IMR-90 (cell line): Measurements from ENCODE around the gene ARPC5. TPM values are rescaled to one million over a fixed set of nuclear protein-coding genes. Genes with fewer than 3 reads are reported as not detected.

Source experiments
- ATAC-seq: fragments of 200-7000 bp; cut with Tn5 transposase; 2 replicates; pipeline ENCODE4 v1.9.1; 2020; ENCODE audit warnings: low read depth, mild to moderate bottlenecking, moderate library complexity
- BruUV-seq: library from RNA; stranded (reverse); fragments of 400-500 nt; replicated peaks from 2 replicates; lab custom pipeline; 2021; lab: Mats Ljungman, UMichigan
- CTCF ChIA-PET: fragments of 300-600 bp; formaldehyde crosslinking; extraction: SDS; loops from one replicate; lab custom pipeline; 2021; ENCODE audit warnings: antibody characterized with exemption; lab: Yijun Ruan, JAX
- POLR2A ChIA-PET: fragments of 300-600 bp; sonication (Branson Sonifier 250); formaldehyde crosslinking; loops from one replicate; lab custom pipeline; 2022; ENCODE audit warnings: antibody characterized with exemption; ENCODE audit not compliant: unreplicated experiment; lab: Charles Lee
- DNase-seq: peaks from one replicate; pipeline ENCODE4 v3.0.0; 2013
- H2AFZ ChIP-seq: replicated peaks from 2 replicates; pipeline ENCODE3; 2013; ENCODE audit warnings: low read length, mild to moderate bottlenecking; ENCODE audit not compliant: poor library complexity
- H2AK5ac ChIP-seq: 2 replicates; pipeline ENCODE4 v1.6.1; 2013; ENCODE audit warnings: low read depth, low read length, inconsistent platforms
- H2AK9ac ChIP-seq: replicated peaks from 2 replicates; pipeline ENCODE3; 2013; ENCODE audit warnings: mild to moderate bottlenecking, low read depth, low read length, moderate library complexity; ENCODE audit not compliant: poor library complexity
- H2BK120ac ChIP-seq: 2 replicates; pipeline ENCODE4 v1.6.1; 2013; ENCODE audit warnings: low read depth, low read length, inconsistent platforms
- H2BK15ac ChIP-seq: 3 replicates; pipeline ENCODE4 v1.6.1; 2013; ENCODE audit warnings: low read depth, low read length, inconsistent platforms
- H2BK20ac ChIP-seq: 2 replicates; pipeline ENCODE4 v1.6.1; 2013; ENCODE audit warnings: low read depth, mild to moderate bottlenecking, inconsistent platforms, low read length, moderate library complexity
- H2BK5ac ChIP-seq: 2 replicates; pipeline ENCODE4 v1.6.1; 2013; ENCODE audit warnings: mild to moderate bottlenecking, low read depth, low read length, inconsistent platforms; ENCODE audit not compliant: poor library complexity, severe bottlenecking
- H3K14ac ChIP-seq: replicated peaks from 2 replicates; pipeline ENCODE4 v1.6.1; 2013; ENCODE audit warnings: low read depth, low read length, inconsistent platforms
- H3K18ac ChIP-seq: 2 replicates; pipeline ENCODE4 v1.6.1; 2013; ENCODE audit warnings: low read depth, low read length, control low read depth
- H3K23ac ChIP-seq: 2 replicates; pipeline ENCODE4 v1.6.1; 2013; ENCODE audit warnings: low read depth, low read length, inconsistent platforms
- H3K27ac ChIP-seq: 2 replicates; pipeline ENCODE4 v1.5.1; 2013; ENCODE audit warnings: mild to moderate bottlenecking, control low read depth, low read length; ENCODE audit not compliant: insufficient read depth
- H3K27me3 ChIP-seq: 2 replicates; pipeline ENCODE4 v1.6.1; 2013; ENCODE audit warnings: low read length; ENCODE audit not compliant: control insufficient read depth, insufficient read depth
- H3K36me3 ChIP-seq: 2 replicates; pipeline ENCODE4 v1.6.1; 2013; ENCODE audit warnings: low read length, mixed read lengths; ENCODE audit not compliant: control insufficient read depth, insufficient read depth
- H3K4ac ChIP-seq: 2 replicates; pipeline ENCODE4 v1.6.1; 2013; ENCODE audit warnings: low read depth, low read length, inconsistent platforms
- H3K4me1 ChIP-seq: 2 replicates; pipeline ENCODE4 v1.6.1; 2013; ENCODE audit warnings: low read length, mixed read lengths; ENCODE audit not compliant: control insufficient read depth, insufficient read depth
- H3K4me2 ChIP-seq: 2 replicates; pipeline ENCODE4 v1.6.1; 2013; ENCODE audit warnings: low read depth, mild to moderate bottlenecking, control low read depth, low read length, moderate library complexity
- H3K4me3 ChIP-seq: 2 replicates; pipeline ENCODE4 v1.5.1; 2013; ENCODE audit warnings: low read depth, mild to moderate bottlenecking, control low read depth, low read length, moderate library complexity; ENCODE audit not compliant: insufficient read depth
- H3K56ac ChIP-seq: 2 replicates; pipeline ENCODE4 v1.6.1; 2013; ENCODE audit warnings: low read length, inconsistent platforms; ENCODE audit not compliant: insufficient read depth; ENCODE audit errors: extremely low read depth
- H3K79me1 ChIP-seq, 2 experiments: 2 replicates each; pipeline ENCODE4 v1.6.1; 2013; ENCODE audit warnings: low read length in 2 of 2, inconsistent platforms in 1 of 2, low read depth in 1 of 2
- H3K9ac ChIP-seq: 2 replicates; pipeline ENCODE4 v1.6.1; 2013; ENCODE audit warnings: low read depth, low read length, control low read depth
- H3K9me1 ChIP-seq: 2 replicates; pipeline ENCODE4 v1.6.1; 2013; ENCODE audit warnings: low read length, inconsistent platforms; ENCODE audit not compliant: insufficient read depth
- H3K9me3 ChIP-seq: 2 replicates; pipeline ENCODE4 v1.6.1; 2013; ENCODE audit warnings: low read length; ENCODE audit not compliant: control insufficient read depth, insufficient read depth
- H4K20me1 ChIP-seq: 2 replicates; pipeline ENCODE4 v1.6.1; 2013; ENCODE audit warnings: low read length, inconsistent platforms; ENCODE audit not compliant: insufficient read depth
- H4K5ac ChIP-seq: 2 replicates; pipeline ENCODE4 v1.6.1; 2013; ENCODE audit warnings: mild to moderate bottlenecking, low read depth, low read length, control low read depth
- H4K8ac ChIP-seq, 2 experiments: 2 replicates each; pipeline ENCODE4 v1.6.1; 2013; ENCODE audit warnings: low read depth in 2 of 2, low read length in 2 of 2, control low read depth in 1 of 2, inconsistent platforms in 1 of 2
- H4K91ac ChIP-seq: 2 replicates; pipeline ENCODE4 v1.6.1; 2013; ENCODE audit warnings: low read depth, low read length, inconsistent platforms; ENCODE audit not compliant: insufficient read depth
- BHLHE40 ChIP-seq: fragments of 150-350 bp; IDR thresholded peaks from 2 replicates; pipeline ENCODE4 v1.6.1; 2016; ENCODE audit warnings: mild to moderate bottlenecking, low read depth, low read length
- CHD1 ChIP-seq: IDR thresholded peaks from 2 replicates; pipeline ENCODE4 v1.6.1; 2012; ENCODE audit warnings: low read depth, low read length, improper control_type of control experiment
- MAFK ChIP-seq: IDR thresholded peaks from 2 replicates; pipeline ENCODE4 v1.6.1; 2012; ENCODE audit warnings: low read depth, low read length, improper control_type of control experiment
- WGBS, 2 experiments: methylation state at CpG; one replicate each; pipeline versions ENCODE4 v1.1.5 to v1.1.7; 2013; ENCODE audit warnings: missing lambda C conversion rate in 2 of 2; ENCODE audit not compliant: insufficient read length in 1 of 2; ENCODE audit errors: extremely low coverage in 2 of 2; 5-methylcytosine and 5-hydroxymethylcytosine counted together
- dilution Hi-C: fragments of 300-500 bp; cut with HindIII; formaldehyde crosslinking; loops from one replicate; pipeline ENCODE4 v1.14.3; 2018; ENCODE audit warnings: low sequenced_read_pairs; ENCODE audit not compliant: unreplicated experiment
- in situ Hi-C: fragments of 300-500 bp; cut with MboI; formaldehyde crosslinking; loops from 3 replicates; pipeline ENCODE4 v1.14.3; 2019; ENCODE audit warnings: low sequenced_read_pairs, inconsistent platforms, mixed read lengths
- intact Hi-C: fragments of 100-400 bp; cut with micrococcal nuclease; formaldehyde crosslinking; loops from 2 replicates; pipeline ENCODE4 v1.10.0; 2022
- polyA plus RNA-seq, 3 experiments: library from polyadenylated mRNA; depleted of rRNA; stranded (reverse); fragments of >200 nt; gene quantifications; 2 replicates each; pipeline ENCODE4 v1.2.3, GENCODE V29; 2012; ENCODE audit warnings: low replicate concordance in 1 of 3
- total RNA-seq: library from RNA; depleted of rRNA; stranded (reverse); fragments of >200 nt; gene quantifications from 2 replicates; pipeline ENCODE4 v1.2.3, GENCODE V29; 2012
- TF ChIP-seq, protein P1 (sequence below): fragments of 150-350 bp; IDR thresholded peaks from 2 replicates; pipeline ENCODE4 v1.6.1; 2017; ENCODE audit warnings: mild to moderate bottlenecking, antibody characterized with exemption, low read length, low read depth

Gene ARPC5
- total and polyA plus RNA-seq, 2 of the 4 experiments (the other 2 are of a cell fraction): 132 to 212 TPM

DNA sequence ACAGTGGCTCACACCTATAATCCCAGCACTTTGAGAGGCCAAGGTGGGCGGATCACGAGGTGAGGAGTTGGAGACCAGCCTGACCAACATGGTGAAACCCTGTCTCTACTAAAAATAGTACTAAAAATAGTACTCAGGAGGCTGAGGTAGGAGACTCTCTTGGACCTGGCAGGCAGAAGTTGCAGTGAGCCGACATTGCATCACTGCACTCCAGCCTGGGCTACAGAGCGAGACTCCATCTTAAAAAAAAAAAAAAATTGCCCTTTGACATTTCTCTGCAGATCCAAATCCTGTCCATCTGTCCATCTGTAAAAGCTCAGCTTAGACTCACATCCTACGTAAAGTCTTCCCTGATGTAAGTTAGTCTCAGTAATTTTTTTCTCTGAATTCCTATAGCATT lies 39.1 kb downstream of the ARPC5 start:
- H3K9me1 ChIP-seq: no peaks in the 10 kb centered on the region
- no peak for TF ChIP-seq MAFK
- no peak for TF ChIP-seq BHLHE40
- TF ChIP-seq, protein P1, sequence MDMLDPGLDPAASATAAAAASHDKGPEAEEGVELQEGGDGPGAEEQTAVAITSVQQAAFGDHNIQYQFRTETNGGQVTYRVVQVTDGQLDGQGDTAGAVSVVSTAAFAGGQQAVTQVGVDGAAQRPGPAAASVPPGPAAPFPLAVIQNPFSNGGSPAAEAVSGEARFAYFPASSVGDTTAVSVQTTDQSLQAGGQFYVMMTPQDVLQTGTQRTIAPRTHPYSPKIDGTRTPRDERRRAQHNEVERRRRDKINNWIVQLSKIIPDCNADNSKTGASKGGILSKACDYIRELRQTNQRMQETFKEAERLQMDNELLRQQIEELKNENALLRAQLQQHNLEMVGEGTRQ: no peak
- no peak for TF ChIP-seq CHD1
- no peak overlapping the region for H3K14ac ChIP-seq
- no peak overlapping the region for H2AK5ac ChIP-seq
- no peak overlapping the region for H2BK15ac ChIP-seq
- CTCF ChIA-PET: interaction anchor here (0.6 kb wide), 1 partner anchor 47 kb away, joined by 4 read pairs; no protein-coding TSS in a partner anchor
- H3K4me1 ChIP-seq: peaks cover 5% of the 10 kb centered on the region; the same call in 1 of the 2 replicates
- no TSS peak for BruUV-seq
- H4K8ac ChIP-seq: no peak overlapping the region
- no CpG with 5 or more reads among the region's 5 CpGs for WGBS, 2 experiments
- H2BK20ac ChIP-seq: no peak overlapping the region
- POLR2A ChIA-PET: no interaction called here
- DNase-seq (no peak), ATAC-seq (no peak)
- H2BK120ac ChIP-seq: no peak overlapping the region
- H2AFZ ChIP-seq: no peak overlapping the region
- H3K27me3 ChIP-seq: no peaks in the 10 kb centered on the region
- H3K9me3 ChIP-seq: no peaks in the 10 kb centered on the region
- in situ Hi-C loops: no loop called here
- no peak overlapping the region for H3K18ac ChIP-seq
- H3K4me2 ChIP-seq: no peak overlapping the region
- H4K20me1 ChIP-seq: no peaks in the 10 kb centered on the region
- no peak overlapping the region for H3K9ac ChIP-seq
- H3K27ac ChIP-seq: no peak overlapping the region
- no peak overlapping the region for H2BK5ac ChIP-seq
- H3K4me3 ChIP-seq: no peak overlapping the region
- intact Hi-C loops: no loop called here
- H2AK9ac ChIP-seq: no peak overlapping the region
- H3K23ac ChIP-seq: no peak overlapping the region
- dilution Hi-C loops: no loop called here
- H3K4ac ChIP-seq: no peak overlapping the region
- no peaks in the 10 kb centered on the region for H3K79me1 ChIP-seq
- no peak overlapping the region for H4K91ac ChIP-seq
- H4K5ac ChIP-seq: no peak overlapping the region
- no peaks in the 10 kb centered on the region for H3K36me3 ChIP-seq
- no peak overlapping the region for H3K56ac ChIP-seq
